GM12801 (cell line): ENCODE data around the gene RALGPS1.

Experiments
- TF ChIP-seq, protein P1 (sequence below): IDR thresholded peaks from one replicate; pipeline ENCODE4 v1.5.1; 2011; ENCODE audit warnings: control low read depth; ENCODE audit not compliant: insufficient read length; ENCODE audit errors: extremely low read depth

RALGPS1 gene

DNA sequence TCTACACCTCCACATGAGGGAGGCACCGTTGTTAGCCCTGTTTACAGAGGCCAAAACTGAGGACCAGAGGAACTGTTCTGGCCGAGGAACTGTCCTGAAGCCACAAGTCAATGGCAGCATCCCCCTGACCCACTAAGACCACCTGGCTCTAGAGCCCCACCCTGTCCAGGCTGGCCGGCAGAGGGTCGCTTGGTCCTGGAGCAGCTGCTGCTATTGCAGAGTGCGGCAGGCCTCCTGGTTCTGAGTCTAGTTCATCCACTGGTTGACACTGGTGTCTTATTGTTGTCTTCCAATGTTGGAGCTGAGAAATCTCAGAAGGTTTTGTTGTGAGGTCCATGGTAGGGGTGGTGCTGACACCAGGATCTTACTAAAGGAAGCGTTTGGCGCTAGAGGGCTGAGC, 234.4 kb downstream of the RALGPS1 start:
- TF ChIP-seq, protein P1, sequence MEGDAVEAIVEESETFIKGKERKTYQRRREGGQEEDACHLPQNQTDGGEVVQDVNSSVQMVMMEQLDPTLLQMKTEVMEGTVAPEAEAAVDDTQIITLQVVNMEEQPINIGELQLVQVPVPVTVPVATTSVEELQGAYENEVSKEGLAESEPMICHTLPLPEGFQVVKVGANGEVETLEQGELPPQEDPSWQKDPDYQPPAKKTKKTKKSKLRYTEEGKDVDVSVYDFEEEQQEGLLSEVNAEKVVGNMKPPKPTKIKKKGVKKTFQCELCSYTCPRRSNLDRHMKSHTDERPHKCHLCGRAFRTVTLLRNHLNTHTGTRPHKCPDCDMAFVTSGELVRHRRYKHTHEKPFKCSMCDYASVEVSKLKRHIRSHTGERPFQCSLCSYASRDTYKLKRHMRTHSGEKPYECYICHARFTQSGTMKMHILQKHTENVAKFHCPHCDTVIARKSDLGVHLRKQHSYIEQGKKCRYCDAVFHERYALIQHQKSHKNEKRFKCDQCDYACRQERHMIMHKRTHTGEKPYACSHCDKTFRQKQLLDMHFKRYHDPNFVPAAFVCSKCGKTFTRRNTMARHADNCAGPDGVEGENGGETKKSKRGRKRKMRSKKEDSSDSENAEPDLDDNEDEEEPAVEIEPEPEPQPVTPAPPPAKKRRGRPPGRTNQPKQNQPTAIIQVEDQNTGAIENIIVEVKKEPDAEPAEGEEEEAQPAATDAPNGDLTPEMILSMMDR: no peak

DNA sequence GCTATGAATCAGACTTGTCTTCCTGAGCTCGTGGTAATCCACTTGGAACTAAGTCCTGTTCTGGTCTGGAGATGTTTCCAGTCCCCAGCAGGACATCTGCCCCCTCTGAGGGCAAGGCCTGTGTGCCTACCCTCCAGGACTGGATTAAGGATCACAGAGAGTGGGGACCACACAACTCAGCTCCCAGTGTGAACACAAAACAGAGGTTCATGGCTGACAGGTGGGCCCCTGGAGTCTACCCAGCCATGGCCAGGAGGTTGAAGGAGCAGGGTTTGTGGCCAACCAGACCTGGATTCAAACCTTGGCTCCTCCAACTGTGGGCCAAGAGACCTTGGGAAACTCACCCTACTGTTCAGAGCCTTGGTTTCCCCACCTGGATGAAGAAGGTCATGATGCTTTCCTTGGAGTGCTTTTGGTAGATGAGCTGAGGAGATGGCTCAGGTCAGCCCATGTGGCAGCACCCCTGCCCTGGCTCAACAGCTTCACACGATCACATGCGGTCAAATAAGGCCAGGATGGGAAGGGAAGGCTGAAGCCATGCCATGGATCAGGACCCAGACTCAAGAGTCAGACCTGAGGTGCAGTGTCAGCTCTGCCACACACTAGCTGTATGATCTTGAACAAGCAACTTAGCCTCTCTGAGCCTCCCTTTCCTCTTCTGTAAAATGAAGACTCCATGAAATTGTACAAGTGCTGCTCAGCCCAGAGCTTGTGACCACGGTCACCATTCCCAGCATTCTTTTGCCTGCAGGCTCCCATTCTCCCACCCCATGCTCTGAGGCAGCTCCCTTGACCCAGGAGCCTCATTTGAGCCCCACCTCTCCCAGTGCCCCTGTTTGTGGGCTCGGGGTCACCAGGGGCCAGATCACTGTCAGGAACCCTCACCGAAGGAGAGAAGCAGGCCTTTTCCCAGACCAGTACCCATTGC, 235.1 kb downstream of the RALGPS1 start:
- TF ChIP-seq, protein P1: no peak

DNA sequence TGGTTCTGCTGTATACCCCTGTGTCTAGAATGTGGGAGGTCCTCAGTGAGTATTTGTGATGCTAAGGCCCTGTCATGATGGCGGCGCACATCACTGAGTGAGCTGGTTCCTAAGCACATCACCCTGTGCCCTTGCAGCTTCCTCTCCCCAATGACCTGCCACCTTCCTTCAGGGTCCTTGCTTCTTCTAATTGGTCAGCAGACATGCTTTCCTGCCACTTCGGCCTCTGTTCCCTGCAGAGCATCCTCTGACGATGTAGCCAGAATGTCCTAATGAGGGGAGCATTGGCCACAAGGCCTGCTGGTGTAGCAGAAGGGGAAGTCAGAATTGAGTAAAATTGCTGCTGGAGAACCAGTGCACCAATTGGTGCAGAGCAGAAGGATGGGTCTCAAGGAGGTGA, 238.9 kb downstream of the RALGPS1 start:
- TF ChIP-seq, protein P1: no peak

DNA sequence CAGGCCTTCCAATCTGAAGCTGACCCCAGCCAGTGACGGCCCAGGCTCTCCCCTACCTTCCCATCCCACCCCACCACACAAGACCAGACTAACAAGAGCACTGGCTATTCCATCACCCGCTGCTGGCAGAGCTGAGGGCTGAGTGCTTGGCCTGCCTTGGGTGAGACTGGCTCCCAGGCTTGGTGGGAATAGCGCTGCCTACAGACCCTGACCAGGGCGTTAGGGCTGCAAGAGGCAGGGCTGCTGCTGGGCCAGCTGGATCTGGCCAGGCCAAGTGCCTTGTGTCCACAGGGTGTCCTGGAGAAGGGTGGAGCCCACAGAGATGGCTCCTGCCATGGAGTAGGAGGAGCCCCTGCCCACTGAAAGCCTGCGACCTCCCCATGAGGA, 239.4 kb downstream of the RALGPS1 start:
- TF ChIP-seq, protein P1: no peak

DNA sequence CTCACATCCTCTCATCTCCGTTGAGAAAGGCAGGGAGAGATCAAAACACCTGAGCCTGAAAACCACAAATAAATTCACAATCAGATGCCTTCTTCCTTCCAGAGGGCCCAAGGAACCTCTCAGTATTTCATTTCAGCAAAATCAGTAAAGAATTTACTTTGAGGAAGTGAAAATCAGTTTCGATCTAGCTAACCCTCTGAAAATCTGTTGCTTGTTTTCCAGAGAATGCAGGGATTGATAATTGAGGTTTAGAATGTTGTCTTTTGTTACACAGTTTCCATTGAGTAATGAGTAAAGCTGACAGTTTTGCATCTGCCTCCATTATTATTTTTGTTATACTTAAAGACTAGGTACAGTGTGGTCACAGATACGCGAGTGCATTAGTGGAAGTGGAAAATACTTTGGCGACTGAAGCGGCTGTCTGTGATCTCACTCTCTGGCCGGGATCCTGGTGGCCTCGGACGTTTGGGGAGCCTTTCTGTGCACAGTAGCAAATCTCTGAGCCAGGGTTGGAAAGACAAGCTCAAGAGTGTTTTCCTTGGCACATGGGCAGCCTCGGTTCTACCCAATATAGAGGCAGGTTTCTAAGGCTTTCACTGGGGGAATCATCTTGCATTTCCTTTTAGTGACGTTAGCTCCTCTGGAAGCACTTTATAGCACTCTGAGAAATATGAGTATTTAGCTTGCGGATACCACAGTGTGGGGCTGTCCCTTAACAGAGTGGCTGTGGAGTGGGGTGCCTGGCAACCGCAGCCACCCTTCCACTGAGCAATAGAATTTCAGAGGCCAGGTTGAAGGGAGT, 240.0 kb downstream of the RALGPS1 start:
- TF ChIP-seq, protein P1: no peak

DNA sequence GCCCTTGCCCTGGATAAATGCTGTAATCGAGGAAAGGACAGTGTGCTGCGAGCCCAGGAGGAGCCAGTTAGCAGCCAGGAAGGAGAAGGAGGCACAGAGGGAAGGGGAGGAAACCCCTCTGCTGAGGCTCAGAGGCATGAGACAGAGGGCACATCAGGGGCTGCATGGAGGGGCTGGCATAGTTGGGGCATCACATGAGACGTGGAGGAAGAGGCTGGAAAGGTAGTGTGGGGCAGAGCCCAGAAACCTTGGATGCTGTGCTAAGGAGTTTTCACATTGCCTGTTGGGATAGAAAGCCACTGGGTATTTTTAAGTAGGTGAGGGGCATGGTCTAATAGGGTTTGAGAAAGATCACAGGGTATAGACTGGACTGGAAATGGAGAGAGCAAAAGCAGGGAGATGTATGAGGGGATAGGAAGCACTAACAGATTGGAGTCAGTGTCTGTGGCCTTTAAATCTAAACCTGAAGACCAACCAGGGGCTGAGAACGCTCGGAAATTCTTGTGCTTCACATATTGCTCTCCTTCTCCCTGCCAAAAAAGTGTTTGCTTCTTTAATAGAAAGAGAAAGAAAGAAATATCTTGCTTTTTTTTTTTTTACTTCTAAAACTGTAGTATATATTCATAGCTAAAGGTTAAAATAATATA, 240.9 kb downstream of the RALGPS1 start:
- TF ChIP-seq, protein P1: no peak

DNA sequence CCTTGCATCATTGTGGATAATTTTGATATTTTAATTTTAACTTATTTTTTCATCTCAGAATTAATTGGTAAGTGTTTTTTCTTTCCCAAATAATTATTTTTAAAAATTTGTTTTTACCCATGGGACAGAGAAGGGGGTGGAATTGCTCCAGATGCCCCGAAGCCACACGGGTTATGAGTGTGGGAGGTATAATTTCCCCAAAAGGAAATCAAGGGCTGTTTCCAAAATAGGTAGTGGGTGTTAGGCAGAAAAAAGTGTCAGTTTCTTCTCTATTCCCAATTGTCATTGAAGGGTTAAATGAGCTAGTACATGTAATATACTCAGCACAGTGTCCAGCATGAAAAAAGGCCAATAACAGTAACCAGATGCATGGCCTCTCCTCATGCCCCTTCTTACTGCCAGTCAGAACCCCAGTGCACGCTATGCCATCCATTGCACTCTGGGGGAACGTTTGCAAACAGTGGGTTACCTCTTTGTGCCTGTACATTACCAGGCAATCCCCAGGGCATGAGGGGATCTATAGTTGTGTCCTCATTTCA, 244.3 kb downstream of the RALGPS1 start:
- TF ChIP-seq, protein P1: no peak
